ENCODE results near the gene CCL15. TPM values are rescaled to one million over a fixed set of nuclear protein-coding genes. Genes with fewer than 3 reads are reported as not detected.
"Not testable (repeated sequence)": the region's sequence is repeated elsewhere in the genome, so short reads cannot be mapped to it uniquely, and the experiment has no call there.

Gene CCL15
- total RNA-seq, 4 donors from 2014 or later: not detected

DNA sequence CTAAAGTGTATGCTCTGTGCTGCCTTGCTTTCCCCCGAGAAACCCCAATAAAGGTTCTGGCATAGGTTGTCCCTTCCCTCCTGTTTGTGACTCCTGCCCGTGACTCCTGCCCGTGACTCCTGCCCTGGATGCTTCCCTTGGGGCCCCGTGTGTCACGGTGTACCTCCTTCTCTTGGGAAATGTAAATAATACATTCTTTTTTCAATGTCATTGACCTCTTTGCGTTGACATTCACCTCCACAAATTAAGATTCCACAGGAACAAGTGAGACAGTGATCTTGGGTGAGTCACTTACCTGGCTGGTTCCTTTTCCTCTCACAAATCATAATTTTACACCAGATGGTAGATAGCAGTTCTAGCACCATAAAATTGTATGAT lies 632 bp downstream of the CCL15 start:
- intact Hi-C loops (cut with DNase I; ENCODE audit: low total_unique reads): no loop called here
- TF ChIP-seq POLR2A (IDR thresholded peaks at IDR 0.05): no peak
- TF ChIP-seq, protein P1, sequence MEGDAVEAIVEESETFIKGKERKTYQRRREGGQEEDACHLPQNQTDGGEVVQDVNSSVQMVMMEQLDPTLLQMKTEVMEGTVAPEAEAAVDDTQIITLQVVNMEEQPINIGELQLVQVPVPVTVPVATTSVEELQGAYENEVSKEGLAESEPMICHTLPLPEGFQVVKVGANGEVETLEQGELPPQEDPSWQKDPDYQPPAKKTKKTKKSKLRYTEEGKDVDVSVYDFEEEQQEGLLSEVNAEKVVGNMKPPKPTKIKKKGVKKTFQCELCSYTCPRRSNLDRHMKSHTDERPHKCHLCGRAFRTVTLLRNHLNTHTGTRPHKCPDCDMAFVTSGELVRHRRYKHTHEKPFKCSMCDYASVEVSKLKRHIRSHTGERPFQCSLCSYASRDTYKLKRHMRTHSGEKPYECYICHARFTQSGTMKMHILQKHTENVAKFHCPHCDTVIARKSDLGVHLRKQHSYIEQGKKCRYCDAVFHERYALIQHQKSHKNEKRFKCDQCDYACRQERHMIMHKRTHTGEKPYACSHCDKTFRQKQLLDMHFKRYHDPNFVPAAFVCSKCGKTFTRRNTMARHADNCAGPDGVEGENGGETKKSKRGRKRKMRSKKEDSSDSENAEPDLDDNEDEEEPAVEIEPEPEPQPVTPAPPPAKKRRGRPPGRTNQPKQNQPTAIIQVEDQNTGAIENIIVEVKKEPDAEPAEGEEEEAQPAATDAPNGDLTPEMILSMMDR (IDR thresholded peaks at IDR 0.05): no peak
- DNase-seq (ENCODE audit: low spot score in 2 of 2): peak in 1 of 2 donors; percentile 50
- H3K4me3 ChIP-seq (ENCODE audit: low read depth, poor library complexity, severe bottlenecking): no peak overlapping the region
- WGBS, 2 donors: 72 to 75% methylated on average over 6 of the region's 6 CpGs

DNA sequence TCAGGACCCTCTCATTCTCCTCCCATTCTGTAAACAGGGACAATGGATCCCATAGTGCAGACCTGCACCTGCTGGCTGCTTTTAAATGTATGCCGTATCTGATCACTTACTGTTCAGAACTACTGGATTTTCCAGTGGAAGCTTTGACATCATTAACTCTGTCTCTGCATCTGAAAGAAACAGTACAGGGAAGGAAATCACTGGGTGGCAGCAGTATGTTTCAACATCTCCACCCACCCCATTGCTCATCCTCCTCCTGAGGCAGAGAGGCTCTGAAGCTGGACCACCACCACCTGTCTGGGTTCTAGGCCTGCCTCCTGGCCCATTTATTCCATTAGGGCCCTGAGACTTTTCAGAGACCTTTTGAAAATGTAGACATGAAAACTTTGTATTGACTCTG lies 2.6 kb downstream of the CCL15 start:
- TF ChIP-seq, protein P1 (IDR thresholded peaks at IDR 0.05): no peak
- TF ChIP-seq POLR2A (IDR thresholded peaks at IDR 0.05): no peak
- no peak overlapping the region for H3K4me3 ChIP-seq (ENCODE audit: low read depth, poor library complexity, severe bottlenecking)
- DNase-seq (ENCODE audit: low spot score in 2 of 2): no peak
- intact Hi-C loops (cut with DNase I; ENCODE audit: low total_unique reads): no loop called here
- 60 to 68% methylated on average over 1 of the region's 1 CpG for WGBS, 2 donors

DNA sequence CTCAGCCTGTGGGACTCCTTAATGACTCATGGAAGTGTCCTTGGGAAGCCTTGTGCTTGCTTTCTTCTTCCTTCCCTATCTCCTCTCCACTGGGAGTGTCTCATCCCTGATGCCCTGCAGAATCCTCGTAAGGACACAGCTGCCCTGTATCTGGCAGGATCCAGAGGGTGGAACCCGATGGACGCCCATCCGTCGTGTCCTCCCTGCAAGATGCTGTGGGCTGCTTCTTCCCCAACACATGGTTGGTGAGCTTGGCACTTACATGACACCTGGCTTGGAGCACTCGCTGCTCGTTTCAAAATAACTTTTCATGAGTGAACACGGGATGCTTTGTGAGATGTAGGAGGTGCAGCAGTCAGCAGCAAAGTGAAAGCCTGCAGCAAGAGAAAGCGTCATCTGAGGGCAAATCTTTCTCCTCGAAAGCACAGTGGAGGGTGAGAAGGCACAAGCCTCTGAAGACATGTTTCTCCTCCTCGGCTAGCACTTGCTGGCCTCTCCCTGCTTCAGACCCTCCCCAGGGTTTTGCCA lies 3.3 kb downstream of the CCL15 start:
- intact Hi-C loops (cut with DNase I; ENCODE audit: low total_unique reads): no loop called here
- TF ChIP-seq POLR2A (IDR thresholded peaks at IDR 0.05): no peak
- TF ChIP-seq, protein P1 (IDR thresholded peaks at IDR 0.05): no peak
- no peak overlapping the region for H3K4me3 ChIP-seq (ENCODE audit: low read depth, poor library complexity, severe bottlenecking)
- 74 to 82% methylated on average over 11 of the region's 11 CpGs for WGBS, 2 donors
- DNase-seq (ENCODE audit: low spot score in 2 of 2): peak in 1 of 2 donors; percentile 61

DNA sequence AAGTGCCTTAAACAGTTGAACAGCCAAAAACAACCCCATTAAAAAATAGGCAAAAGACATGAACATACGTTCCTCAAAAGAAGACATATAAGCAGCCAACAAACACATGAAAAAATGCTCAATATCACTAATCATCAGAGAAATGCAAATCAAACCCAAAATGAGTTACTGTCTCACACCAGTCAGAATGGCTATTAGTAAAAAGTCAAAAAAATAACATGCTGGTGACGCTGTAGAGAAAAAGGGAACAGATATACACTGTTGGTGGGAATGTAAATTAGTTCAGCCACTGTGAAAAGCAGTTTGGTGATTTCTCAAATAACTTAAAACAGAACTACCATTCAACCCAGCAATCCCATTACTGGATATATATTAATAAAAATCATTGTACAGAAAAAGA lies 6.0 kb downstream of the CCL15 start:
- intact Hi-C loops (cut with DNase I; ENCODE audit: low total_unique reads); H3K4me3 ChIP-seq (ENCODE audit: low read depth, poor library complexity, severe bottlenecking); DNase-seq (ENCODE audit: low spot score in 2 of 2): not testable (repeated sequence)
- 54 to 81% methylated on average over 2 of the region's 2 CpGs for WGBS, 2 donors

DNA sequence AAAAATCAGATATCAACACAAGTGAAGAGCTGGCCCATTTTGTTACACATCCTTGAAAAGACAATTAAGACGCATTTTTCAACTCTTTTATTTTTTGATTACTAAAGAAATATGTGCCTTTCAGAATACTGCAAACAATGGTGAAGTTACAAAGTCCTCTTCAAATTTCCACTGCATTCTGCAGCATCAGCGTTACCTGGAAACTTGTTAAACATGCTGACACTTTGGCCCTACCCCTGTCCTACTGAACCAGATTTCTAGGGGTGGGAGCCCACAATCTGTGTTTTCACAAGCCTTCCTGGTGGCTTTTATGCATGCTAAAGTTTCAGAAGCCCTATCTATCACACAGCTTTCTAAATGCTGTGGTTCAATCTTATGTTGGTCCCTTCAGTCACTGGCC lies 10.3 kb downstream of the CCL15 start:
- WGBS, 2 donors: 85% methylated on average over 2 of the region's 2 CpGs
- H3K4me3 ChIP-seq (ENCODE audit: low read depth, poor library complexity, severe bottlenecking): no peak overlapping the region
- TF ChIP-seq, protein P1 (IDR thresholded peaks at IDR 0.05): no peak
- TF ChIP-seq POLR2A (IDR thresholded peaks at IDR 0.05): no peak
- DNase-seq (ENCODE audit: low spot score in 2 of 2): peak in 1 of 2 donors; percentile 2
- intact Hi-C loops (cut with DNase I; ENCODE audit: low total_unique reads): no loop called here

DNA sequence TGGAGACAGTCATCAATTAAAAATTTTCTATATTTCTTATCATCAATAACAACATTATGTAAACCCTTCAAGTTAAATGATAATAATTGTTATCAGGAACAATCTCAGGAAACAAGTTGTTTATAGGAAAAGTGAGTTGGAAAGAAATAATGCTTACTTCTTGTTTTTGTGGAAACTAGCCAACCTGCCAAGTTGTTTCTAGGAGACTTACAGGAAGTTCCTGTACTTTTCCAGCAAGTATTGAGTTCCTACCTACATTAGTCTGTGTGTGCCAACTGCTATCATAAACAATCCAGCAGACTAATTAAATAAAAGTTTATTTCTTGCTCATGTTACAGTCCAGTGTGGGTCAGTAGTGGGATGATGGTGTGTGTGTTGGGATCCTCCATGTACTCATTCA lies 13.2 kb downstream of the CCL15 start:
- intact Hi-C loops (cut with DNase I; ENCODE audit: low total_unique reads): no loop called here
- TF ChIP-seq, protein P1 (IDR thresholded peaks at IDR 0.05): no peak
- no peak for TF ChIP-seq POLR2A (IDR thresholded peaks at IDR 0.05)
- H3K4me3 ChIP-seq (ENCODE audit: low read depth, poor library complexity, severe bottlenecking): no peak overlapping the region
- no peak for DNase-seq (ENCODE audit: low spot score in 2 of 2)
